Measurements from ENCODE around the gene HPN. TPM values are rescaled to one million over a fixed set of nuclear protein-coding genes. Genes with fewer than 3 reads are reported as not detected.

HPN gene
- total and polyA plus RNA-seq, 2 experiments from 2014 or later, result 150 to 241 TPM

- no peaks in the 10 kb centered on the region for H3K9me2 ChIP-seq (replicated peaks; ENCODE audit: insufficient read depth)
- H3K9me3 ChIP-seq (ENCODE audit: low read depth), result no peaks in the 10 kb centered on the region
- no peaks in the 10 kb centered on the region for H3K4me1 ChIP-seq (ENCODE audit: insufficient read depth)
- H3K4me3 ChIP-seq, result no peak overlapping the region
- no peak for TF ChIP-seq EZH2 (IDR thresholded peaks at IDR 0.05; ENCODE audit: borderline replicate concordance)
- no peak for TF ChIP-seq CTCF (IDR thresholded peaks at IDR 0.05; ENCODE audit: poor library complexity)
- no peak for TF ChIP-seq EZH2phosphoT487 (IDR thresholded peaks at IDR 0.05; ENCODE audit: low read depth, severe bottlenecking, unreplicated experiment)
- no peaks in the 10 kb centered on the region for H3K36me3 ChIP-seq (replicated peaks; ENCODE audit: insufficient read depth, low read depth)
- no peak overlapping the region for H2AFZ ChIP-seq
- no peak overlapping the region for H3K4me2 ChIP-seq
- DNase-seq (ENCODE audit: low spot score), result no peak
- H3K27ac ChIP-seq, result no peak overlapping the region
- no peaks in the 10 kb centered on the region for H3K79me2 ChIP-seq
- no peaks in the 10 kb centered on the region for H4K20me1 ChIP-seq (ENCODE audit: insufficient read depth, poor library complexity, severe bottlenecking)
- WGBS (ENCODE audit: low lambda C conversion rate, missing lambda C conversion rate), result 79% methylated on average over 22 of the region's 22 CpGs
- no peaks in the 10 kb centered on the region for H3K27me3 ChIP-seq
Measured at GRCh38 chr19:35109395-35110112, 68.0 kb downstream of the HPN start.

DNA sequence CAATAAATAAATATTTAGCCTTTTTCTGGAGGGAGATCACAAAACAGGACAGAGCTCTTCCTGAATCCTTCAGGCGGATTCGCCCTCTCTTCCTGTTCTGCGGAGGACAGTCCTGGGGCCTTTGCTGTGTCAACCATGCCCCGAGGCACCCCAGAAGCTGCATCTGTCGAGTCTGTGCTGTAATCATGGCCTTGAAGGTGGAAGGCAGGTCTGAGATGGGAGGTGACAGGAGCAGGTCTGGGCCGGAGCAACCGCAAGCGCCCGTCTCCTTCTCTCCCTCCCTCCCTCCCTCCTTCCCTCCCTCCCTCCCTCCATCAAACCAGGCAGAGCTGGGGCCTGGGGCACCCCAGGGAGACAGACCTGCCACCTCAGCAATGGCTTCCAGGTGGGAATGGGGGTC, 69.5 kb downstream of the HPN start:
- no peaks in the 10 kb centered on the region for H3K9me2 ChIP-seq (replicated peaks; ENCODE audit: insufficient read depth)
- no peak overlapping the region for H2AFZ ChIP-seq
- no peaks in the 10 kb centered on the region for H3K36me3 ChIP-seq (replicated peaks; ENCODE audit: insufficient read depth, low read depth)
- H3K4me1 ChIP-seq (ENCODE audit: insufficient read depth), result no peaks in the 10 kb centered on the region
- no peak for DNase-seq (ENCODE audit: low spot score)
- H3K4me3 ChIP-seq, result no peak overlapping the region
- WGBS (ENCODE audit: low lambda C conversion rate, missing lambda C conversion rate), result 66% methylated on average over 5 of the region's 9 CpGs
- no peaks in the 10 kb centered on the region for H3K27me3 ChIP-seq
- TF ChIP-seq EZH2 (IDR thresholded peaks at IDR 0.05; ENCODE audit: borderline replicate concordance) (no peak), EZH2phosphoT487 (IDR thresholded peaks at IDR 0.05; ENCODE audit: low read depth, severe bottlenecking, unreplicated experiment) (no peak), CTCF (IDR thresholded peaks at IDR 0.05; ENCODE audit: poor library complexity) (no peak)
- no peaks in the 10 kb centered on the region for H3K9me3 ChIP-seq (ENCODE audit: low read depth)
- no peak overlapping the region for H3K27ac ChIP-seq
- no peaks in the 10 kb centered on the region for H4K20me1 ChIP-seq (ENCODE audit: insufficient read depth, poor library complexity, severe bottlenecking)
- no peak overlapping the region for H3K4me2 ChIP-seq
- peaks cover 3% of the 10 kb centered on the region for H3K79me2 ChIP-seq

DNA sequence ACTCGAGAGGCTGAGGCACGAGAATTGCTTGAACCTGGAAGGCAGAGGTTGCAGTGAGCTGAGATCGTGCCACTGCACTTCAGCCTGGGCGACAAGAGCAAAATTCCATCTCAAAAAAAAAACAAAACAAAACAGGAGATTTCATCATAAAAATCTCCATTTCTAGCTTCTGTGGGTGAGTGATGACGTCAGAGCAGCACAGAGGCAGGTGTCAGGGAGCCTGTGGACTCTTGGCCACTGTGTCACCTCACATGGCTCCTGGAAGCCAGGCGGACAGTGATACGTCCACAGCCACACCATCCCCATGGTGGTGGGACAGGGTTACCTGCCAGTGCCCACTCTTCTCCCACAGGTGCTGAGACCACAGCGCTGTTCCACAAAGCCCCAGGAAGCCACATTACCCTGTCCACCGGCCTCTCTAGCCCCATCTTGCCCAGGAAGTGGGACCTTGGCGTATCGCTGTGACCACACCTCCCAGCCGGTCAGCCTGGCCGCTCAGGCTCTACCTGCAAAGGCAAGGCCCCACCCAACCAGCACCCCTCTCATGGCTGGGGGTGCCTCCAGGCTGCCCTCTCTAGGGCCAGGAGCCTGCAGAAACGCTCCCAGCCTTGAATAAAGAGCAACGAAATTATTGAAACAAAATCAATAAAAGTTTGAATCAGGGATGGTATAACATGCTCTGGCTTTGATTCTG, 71.6 kb downstream of the HPN start:
- Histone ChIP-seq H3K27ac (no peak overlapping the region), H3K4me3 (no peak overlapping the region), H4K20me1 (ENCODE audit: insufficient read depth, poor library complexity, severe bottlenecking) (no peaks in the 10 kb centered on the region), H2AFZ (no peak overlapping the region), H3K4me1 (ENCODE audit: insufficient read depth) (peaks cover under 1% of the 10 kb centered on the region), H3K9me3 (ENCODE audit: low read depth) (no peaks in the 10 kb centered on the region), H3K36me3 (replicated peaks; ENCODE audit: insufficient read depth, low read depth) (no peaks in the 10 kb centered on the region), H3K9me2 (replicated peaks; ENCODE audit: insufficient read depth) (no peaks in the 10 kb centered on the region), H3K79me2 (peaks cover 17% of the 10 kb centered on the region), H3K4me2 (no peak overlapping the region), H3K27me3 (no peaks in the 10 kb centered on the region)
- TF ChIP-seq EZH2 (IDR thresholded peaks at IDR 0.05; ENCODE audit: borderline replicate concordance) (no peak), EZH2phosphoT487 (IDR thresholded peaks at IDR 0.05; ENCODE audit: low read depth, severe bottlenecking, unreplicated experiment) (no peak), CTCF (IDR thresholded peaks at IDR 0.05; ENCODE audit: poor library complexity) (no peak)
- no peak for DNase-seq (ENCODE audit: low spot score)
- 92% methylated on average over 15 of the region's 15 CpGs for whole genome bisulfite sequencing (ENCODE audit: low lambda C conversion rate, missing lambda C conversion rate)
